ENCODE measurements around the gene ASPHD2.

GRCh38 chr22:26463688-26464087, 34.6 kb downstream of the ASPHD2 start:
- TF ChIP-seq EZH2 (IDR thresholded peaks at IDR 0.05; ENCODE audit: borderline replicate concordance, low read length) (no peak), CTCF (IDR thresholded peaks at IDR 0.05; ENCODE audit: low read length) (no peak)

All from OCI-LY1 (cell line).